Measurements from ENCODE around the gene PLCL1. TPM values are rescaled to one million over a fixed set of nuclear protein-coding genes. Genes with fewer than 3 reads are reported as not detected.

Gene PLCL1
- total RNA-seq, 1 experiment from 2014 or later = 0.07 TPM

DNA sequence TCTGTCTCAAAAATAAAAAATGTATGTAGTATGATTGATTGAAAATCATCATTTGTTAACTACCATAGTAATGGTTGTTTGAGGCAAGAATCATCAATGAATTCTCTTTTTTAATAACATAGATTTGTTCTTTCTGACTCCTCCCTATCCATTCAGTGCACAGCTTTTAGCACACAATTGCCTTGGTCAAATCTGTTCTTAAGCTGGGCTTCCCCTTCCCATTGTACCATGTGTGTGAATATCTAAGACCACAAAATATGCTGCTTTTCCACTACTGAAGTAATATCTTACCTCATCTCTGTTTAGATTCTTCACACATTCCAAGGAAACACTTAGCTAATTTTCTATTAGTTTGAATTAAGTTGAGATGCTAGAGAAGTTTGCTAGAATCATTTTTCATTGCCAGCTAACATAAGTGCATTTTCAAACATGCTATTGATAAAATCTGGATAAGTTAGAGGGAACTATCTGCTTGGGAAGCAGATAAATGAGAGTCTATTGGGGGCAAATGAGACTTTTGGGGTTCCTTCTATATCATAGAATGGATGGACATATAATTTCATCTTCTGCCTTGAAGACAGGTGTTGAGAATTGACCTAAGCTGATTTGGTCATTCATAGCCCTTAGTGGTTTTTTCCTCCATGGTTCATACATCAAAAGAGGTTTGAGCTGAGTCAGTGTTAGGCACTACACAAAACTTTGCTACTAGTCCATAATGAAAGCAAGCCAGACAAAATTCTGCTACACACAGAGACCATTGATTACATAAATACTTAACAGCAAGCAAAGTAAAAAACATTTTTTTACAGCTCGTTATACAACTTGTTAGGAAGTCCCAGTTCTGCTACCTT lies 231.9 kb downstream of the PLCL1 start:
- peaks cover 9% of the 10 kb centered on the region; the same call in 1 of the 2 replicates for H3K4me1 Mint-ChIP-seq
- ChIA-PET CTCF (no interaction called here), POLR2A (no interaction called here)
- H3K36me3 Mint-ChIP-seq = no peaks in the 10 kb centered on the region
- H3K27me3 Mint-ChIP-seq (ENCODE audit: low read depth) = no peaks in the 10 kb centered on the region
- H3K9me3 Mint-ChIP-seq = no peaks in the 10 kb centered on the region
- H3K27ac Mint-ChIP-seq = no peak overlapping the region
- H3K4me3 Mint-ChIP-seq = no peak overlapping the region
- DNase-seq (ENCODE audit: low spot score) (no peak), ATAC-seq (no peak)
- no peak for TF ChIP-seq JAZF1 (CRISPR knock-in tag; IDR thresholded peaks at IDR 0.05)
- TF ChIP-seq ETV6 (CRISPR knock-in tag; IDR thresholded peaks at IDR 0.05) = no peak
- TF ChIP-seq ZNF396 (CRISPR knock-in tag; IDR thresholded peaks at IDR 0.05; ENCODE audit: borderline replicate concordance) = no peak
- no peak for TF ChIP-seq MXD4 (CRISPR knock-in tag; IDR thresholded peaks at IDR 0.05; ENCODE audit: borderline replicate concordance)
- TF ChIP-seq, protein P1, sequence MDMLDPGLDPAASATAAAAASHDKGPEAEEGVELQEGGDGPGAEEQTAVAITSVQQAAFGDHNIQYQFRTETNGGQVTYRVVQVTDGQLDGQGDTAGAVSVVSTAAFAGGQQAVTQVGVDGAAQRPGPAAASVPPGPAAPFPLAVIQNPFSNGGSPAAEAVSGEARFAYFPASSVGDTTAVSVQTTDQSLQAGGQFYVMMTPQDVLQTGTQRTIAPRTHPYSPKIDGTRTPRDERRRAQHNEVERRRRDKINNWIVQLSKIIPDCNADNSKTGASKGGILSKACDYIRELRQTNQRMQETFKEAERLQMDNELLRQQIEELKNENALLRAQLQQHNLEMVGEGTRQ (CRISPR knock-in tag; IDR thresholded peaks at IDR 0.05) = no peak
- no peak for TF ChIP-seq ESRRA (CRISPR knock-in tag; IDR thresholded peaks at IDR 0.05; ENCODE audit: borderline replicate concordance)
- TF ChIP-seq FOXP1 (CRISPR knock-in tag; IDR thresholded peaks at IDR 0.05; ENCODE audit: borderline replicate concordance) = no peak
- TF ChIP-seq GRHL2 (CRISPR knock-in tag; IDR thresholded peaks at IDR 0.05; ENCODE audit: insufficient replicate concordance, severe bottlenecking) = no peak
- TF ChIP-seq, protein P2, sequence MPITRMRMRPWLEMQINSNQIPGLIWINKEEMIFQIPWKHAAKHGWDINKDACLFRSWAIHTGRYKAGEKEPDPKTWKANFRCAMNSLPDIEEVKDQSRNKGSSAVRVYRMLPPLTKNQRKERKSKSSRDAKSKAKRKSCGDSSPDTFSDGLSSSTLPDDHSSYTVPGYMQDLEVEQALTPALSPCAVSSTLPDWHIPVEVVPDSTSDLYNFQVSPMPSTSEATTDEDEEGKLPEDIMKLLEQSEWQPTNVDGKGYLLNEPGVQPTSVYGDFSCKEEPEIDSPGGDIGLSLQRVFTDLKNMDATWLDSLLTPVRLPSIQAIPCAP (CRISPR knock-in tag; IDR thresholded peaks at IDR 0.05) = no peak
- TF ChIP-seq CREM (CRISPR knock-in tag; IDR thresholded peaks at IDR 0.05) = no peak
- TF ChIP-seq, protein P3, sequence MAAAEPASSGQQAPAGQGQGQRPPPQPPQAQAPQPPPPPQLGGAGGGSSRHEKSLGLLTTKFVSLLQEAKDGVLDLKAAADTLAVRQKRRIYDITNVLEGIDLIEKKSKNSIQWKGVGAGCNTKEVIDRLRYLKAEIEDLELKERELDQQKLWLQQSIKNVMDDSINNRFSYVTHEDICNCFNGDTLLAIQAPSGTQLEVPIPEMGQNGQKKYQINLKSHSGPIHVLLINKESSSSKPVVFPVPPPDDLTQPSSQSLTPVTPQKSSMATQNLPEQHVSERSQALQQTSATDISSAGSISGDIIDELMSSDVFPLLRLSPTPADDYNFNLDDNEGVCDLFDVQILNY (CRISPR knock-in tag; IDR thresholded peaks at IDR 0.05) = no peak
- TF ChIP-seq, protein P4, sequence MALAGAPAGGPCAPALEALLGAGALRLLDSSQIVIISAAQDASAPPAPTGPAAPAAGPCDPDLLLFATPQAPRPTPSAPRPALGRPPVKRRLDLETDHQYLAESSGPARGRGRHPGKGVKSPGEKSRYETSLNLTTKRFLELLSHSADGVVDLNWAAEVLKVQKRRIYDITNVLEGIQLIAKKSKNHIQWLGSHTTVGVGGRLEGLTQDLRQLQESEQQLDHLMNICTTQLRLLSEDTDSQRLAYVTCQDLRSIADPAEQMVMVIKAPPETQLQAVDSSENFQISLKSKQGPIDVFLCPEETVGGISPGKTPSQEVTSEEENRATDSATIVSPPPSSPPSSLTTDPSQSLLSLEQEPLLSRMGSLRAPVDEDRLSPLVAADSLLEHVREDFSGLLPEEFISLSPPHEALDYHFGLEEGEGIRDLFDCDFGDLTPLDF (CRISPR knock-in tag; IDR thresholded peaks at IDR 0.05) = no peak
- TF ChIP-seq, protein P5, sequence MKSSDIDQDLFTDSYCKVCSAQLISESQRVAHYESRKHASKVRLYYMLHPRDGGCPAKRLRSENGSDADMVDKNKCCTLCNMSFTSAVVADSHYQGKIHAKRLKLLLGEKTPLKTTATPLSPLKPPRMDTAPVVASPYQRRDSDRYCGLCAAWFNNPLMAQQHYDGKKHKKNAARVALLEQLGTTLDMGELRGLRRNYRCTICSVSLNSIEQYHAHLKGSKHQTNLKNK (CRISPR knock-in tag; IDR thresholded peaks at IDR 0.05) = no peak

DNA sequence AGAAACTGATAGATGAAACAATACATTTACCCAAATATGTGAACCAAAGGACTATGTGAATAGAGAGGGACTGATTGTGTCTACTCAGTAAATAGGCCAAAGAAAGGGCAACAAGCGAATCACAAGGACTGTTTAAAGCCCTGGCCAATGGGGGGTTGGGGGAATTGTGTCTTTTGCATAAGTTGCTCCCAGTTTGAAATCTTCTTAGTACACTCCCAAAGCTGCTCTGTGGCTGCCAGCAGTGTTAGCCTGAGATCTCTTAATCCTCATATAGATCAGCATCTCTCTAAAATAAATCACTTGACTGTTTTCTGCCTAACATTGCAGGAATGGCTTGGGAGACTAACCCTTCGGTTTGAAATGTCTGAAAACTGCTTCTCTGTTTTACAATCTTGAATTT lies 236.4 kb downstream of the PLCL1 start:
- H3K36me3 Mint-ChIP-seq = no peaks in the 10 kb centered on the region
- ATAC-seq (peak; percentile 70), DNase-seq (ENCODE audit: low spot score) (no peak)
- peaks cover 9% of the 10 kb centered on the region for H3K4me1 Mint-ChIP-seq
- POLR2A ChIA-PET = no interaction called here
- no peaks in the 10 kb centered on the region for H3K27me3 Mint-ChIP-seq (ENCODE audit: low read depth)
- H3K27ac Mint-ChIP-seq = no peak overlapping the region
- CTCF ChIA-PET = no interaction called here
- no peak overlapping the region for H3K4me3 Mint-ChIP-seq
- no peaks in the 10 kb centered on the region for H3K9me3 Mint-ChIP-seq
- TF ChIP-seq ZBTB21 (CRISPR knock-in tag; IDR thresholded peaks at IDR 0.05; ENCODE audit: borderline replicate concordance) (no peak), ESRRA (CRISPR knock-in tag; IDR thresholded peaks at IDR 0.05; ENCODE audit: borderline replicate concordance) (no peak), ZNF423 (CRISPR knock-in tag; IDR thresholded peaks at IDR 0.05) (no peak), ZNF317 (CRISPR knock-in tag; IDR thresholded peaks at IDR 0.05; ENCODE audit: borderline replicate concordance, low read depth) (no peak)
- TF ChIP-seq, protein P6, sequence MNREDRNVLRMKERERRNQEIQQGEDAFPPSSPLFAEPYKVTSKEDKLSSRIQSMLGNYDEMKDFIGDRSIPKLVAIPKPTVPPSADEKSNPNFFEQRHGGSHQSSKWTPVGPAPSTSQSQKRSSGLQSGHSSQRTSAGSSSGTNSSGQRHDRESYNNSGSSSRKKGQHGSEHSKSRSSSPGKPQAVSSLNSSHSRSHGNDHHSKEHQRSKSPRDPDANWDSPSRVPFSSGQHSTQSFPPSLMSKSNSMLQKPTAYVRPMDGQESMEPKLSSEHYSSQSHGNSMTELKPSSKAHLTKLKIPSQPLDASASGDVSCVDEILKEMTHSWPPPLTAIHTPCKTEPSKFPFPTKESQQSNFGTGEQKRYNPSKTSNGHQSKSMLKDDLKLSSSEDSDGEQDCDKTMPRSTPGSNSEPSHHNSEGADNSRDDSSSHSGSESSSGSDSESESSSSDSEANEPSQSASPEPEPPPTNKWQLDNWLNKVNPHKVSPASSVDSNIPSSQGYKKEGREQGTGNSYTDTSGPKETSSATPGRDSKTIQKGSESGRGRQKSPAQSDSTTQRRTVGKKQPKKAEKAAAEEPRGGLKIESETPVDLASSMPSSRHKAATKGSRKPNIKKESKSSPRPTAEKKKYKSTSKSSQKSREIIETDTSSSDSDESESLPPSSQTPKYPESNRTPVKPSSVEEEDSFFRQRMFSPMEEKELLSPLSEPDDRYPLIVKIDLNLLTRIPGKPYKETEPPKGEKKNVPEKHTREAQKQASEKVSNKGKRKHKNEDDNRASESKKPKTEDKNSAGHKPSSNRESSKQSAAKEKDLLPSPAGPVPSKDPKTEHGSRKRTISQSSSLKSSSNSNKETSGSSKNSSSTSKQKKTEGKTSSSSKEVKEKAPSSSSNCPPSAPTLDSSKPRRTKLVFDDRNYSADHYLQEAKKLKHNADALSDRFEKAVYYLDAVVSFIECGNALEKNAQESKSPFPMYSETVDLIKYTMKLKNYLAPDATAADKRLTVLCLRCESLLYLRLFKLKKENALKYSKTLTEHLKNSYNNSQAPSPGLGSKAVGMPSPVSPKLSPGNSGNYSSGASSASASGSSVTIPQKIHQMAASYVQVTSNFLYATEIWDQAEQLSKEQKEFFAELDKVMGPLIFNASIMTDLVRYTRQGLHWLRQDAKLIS (CRISPR knock-in tag; IDR thresholded peaks at IDR 0.05; ENCODE audit: borderline replicate concordance) = no peak
- TF ChIP-seq, protein P7, sequence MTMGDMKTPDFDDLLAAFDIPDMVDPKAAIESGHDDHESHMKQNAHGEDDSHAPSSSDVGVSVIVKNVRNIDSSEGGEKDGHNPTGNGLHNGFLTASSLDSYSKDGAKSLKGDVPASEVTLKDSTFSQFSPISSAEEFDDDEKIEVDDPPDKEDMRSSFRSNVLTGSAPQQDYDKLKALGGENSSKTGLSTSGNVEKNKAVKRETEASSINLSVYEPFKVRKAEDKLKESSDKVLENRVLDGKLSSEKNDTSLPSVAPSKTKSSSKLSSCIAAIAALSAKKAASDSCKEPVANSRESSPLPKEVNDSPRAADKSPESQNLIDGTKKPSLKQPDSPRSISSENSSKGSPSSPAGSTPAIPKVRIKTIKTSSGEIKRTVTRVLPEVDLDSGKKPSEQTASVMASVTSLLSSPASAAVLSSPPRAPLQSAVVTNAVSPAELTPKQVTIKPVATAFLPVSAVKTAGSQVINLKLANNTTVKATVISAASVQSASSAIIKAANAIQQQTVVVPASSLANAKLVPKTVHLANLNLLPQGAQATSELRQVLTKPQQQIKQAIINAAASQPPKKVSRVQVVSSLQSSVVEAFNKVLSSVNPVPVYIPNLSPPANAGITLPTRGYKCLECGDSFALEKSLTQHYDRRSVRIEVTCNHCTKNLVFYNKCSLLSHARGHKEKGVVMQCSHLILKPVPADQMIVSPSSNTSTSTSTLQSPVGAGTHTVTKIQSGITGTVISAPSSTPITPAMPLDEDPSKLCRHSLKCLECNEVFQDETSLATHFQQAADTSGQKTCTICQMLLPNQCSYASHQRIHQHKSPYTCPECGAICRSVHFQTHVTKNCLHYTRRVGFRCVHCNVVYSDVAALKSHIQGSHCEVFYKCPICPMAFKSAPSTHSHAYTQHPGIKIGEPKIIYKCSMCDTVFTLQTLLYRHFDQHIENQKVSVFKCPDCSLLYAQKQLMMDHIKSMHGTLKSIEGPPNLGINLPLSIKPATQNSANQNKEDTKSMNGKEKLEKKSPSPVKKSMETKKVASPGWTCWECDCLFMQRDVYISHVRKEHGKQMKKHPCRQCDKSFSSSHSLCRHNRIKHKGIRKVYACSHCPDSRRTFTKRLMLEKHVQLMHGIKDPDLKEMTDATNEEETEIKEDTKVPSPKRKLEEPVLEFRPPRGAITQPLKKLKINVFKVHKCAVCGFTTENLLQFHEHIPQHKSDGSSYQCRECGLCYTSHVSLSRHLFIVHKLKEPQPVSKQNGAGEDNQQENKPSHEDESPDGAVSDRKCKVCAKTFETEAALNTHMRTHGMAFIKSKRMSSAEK (CRISPR knock-in tag; IDR thresholded peaks at IDR 0.05; ENCODE audit: borderline replicate concordance) = no peak
- TF ChIP-seq, protein P8, sequence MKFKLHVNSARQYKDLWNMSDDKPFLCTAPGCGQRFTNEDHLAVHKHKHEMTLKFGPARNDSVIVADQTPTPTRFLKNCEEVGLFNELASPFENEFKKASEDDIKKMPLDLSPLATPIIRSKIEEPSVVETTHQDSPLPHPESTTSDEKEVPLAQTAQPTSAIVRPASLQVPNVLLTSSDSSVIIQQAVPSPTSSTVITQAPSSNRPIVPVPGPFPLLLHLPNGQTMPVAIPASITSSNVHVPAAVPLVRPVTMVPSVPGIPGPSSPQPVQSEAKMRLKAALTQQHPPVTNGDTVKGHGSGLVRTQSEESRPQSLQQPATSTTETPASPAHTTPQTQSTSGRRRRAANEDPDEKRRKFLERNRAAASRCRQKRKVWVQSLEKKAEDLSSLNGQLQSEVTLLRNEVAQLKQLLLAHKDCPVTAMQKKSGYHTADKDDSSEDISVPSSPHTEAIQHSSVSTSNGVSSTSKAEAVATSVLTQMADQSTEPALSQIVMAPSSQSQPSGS (CRISPR knock-in tag; IDR thresholded peaks at IDR 0.05; ENCODE audit: borderline replicate concordance, low read depth) = no peak

Data from WTC11 (cell line).